K562 (cell line): ENCODE data around the gene YIF1A.
A peak's percentile ranks its signal among the peaks of the same experiment; 100 is the strongest.

Experiments
- CBFB ChIP-seq: sonication (generic); formaldehyde crosslinking; IDR thresholded peaks from 2 replicates; pipeline ENCODE4 v1.4.0; 2020; ENCODE audit warnings: mild to moderate bottlenecking, missing genetic modification reagents
- CHD4 ChIP-seq: fragments of 200-600 bp; sonication (generic); IDR thresholded peaks from 3 replicates; pipeline ENCODE4 v1.6.1; 2012; ENCODE audit warnings: low read depth, mild to moderate bottlenecking, mixed read lengths, low read length, inconsistent platforms; ENCODE audit not compliant: insufficient read depth, insufficient replicate concordance, poor library complexity, severe bottlenecking
- EZH2 ChIP-seq: IDR thresholded peaks from 2 replicates; pipeline ENCODE4 v1.6.1; 2012; ENCODE audit warnings: low read depth, mild to moderate bottlenecking, inconsistent platforms, low read length, borderline replicate concordance
- MEF2D ChIP-seq: conservative IDR thresholded peaks from 2 replicates; pipeline ENCODE4 v1.6.1; 2016; ENCODE audit warnings: low read depth, missing genetic modification characterization, missing compliant biosample characterization
- NFIC ChIP-seq: fragments of 450-650 bp; IDR thresholded peaks from 2 replicates; pipeline ENCODE4 v1.6.1; 2017; ENCODE audit warnings: mild to moderate bottlenecking, inconsistent platforms
- POLR2A ChIP-seq: fragments of 450-650 bp; conservative IDR thresholded peaks from 2 replicates; pipeline ENCODE4 v1.6.1; 2016
- TCFL5 ChIP-seq: fragments of 250-450 bp; sonication (Bioruptor Pico); conservative IDR thresholded peaks from 2 replicates; pipeline ENCODE4 v1.6.1; 2021; ENCODE audit warnings: mild to moderate bottlenecking, moderate library complexity, matching md5 sums
- ZNF121 ChIP-seq: sonication (generic); formaldehyde crosslinking; conservative IDR thresholded peaks from 2 replicates; pipeline ENCODE4 v1.8.0; 2022; ENCODE audit warnings: missing genetic modification reagents
- ZNF592 ChIP-seq: fragments of 450-650 bp; IDR thresholded peaks from 2 replicates; pipeline ENCODE4 v1.6.1; 2017; ENCODE audit warnings: antibody characterized with exemption, mild to moderate bottlenecking
- ZSCAN29 ChIP-seq: fragments of 450-650 bp; IDR thresholded peaks from 2 replicates; pipeline ENCODE4 v1.6.1; 2017
- ZSCAN32 ChIP-seq: fragments of 450-650 bp; formaldehyde crosslinking; IDR thresholded peaks from 2 replicates; pipeline ENCODE4 v1.4.0; 2020; ENCODE audit warnings: mild to moderate bottlenecking, moderate library complexity

- TF ChIP-seq CHD4 (no peak), CBFB (CRISPR knock-in tag) (no peak), TCFL5 (no peak), ZNF121 (CRISPR knock-in tag) (0 out of 2 replicates have a peak, but pooled peaks have one; percentile 14), POLR2A (no peak), EZH2 (no peak), ZSCAN32 (no peak), MEF2D (tag) (no peak), ZNF592 (peak; percentile 94), ZSCAN29 (no peak), NFIC (no peak)
Measured at GRCh38 chr11:66328302-66329144, 39.6 kb upstream of the YIF1A start.
